ENCODE data around the gene PPP2R5E. TPM values are rescaled to one million over a fixed set of nuclear protein-coding genes. Genes with fewer than 3 reads are reported as not detected.

PPP2R5E gene
- total and polyA plus RNA-seq, 4 donors, result 6.0 to 13.1 (median 8.4) TPM

GRCh38 chr14:63444588-63444987, 98.6 kb downstream of the PPP2R5E start:
- Histone ChIP-seq H3K27ac (ENCODE audit: low read depth in 1 of 2, low read length in 2 of 2) (no peak overlapping the region), H3K4me1 (ENCODE audit: control insufficient read depth in 4 of 4, insufficient read depth in 4 of 4, low read length in 3 of 4) (peaks cover 0 to 5% (median 0%) of the 10 kb centered on the region in 4 donors), H3K9ac (ENCODE audit: low read depth in 1 of 2, low read length in 2 of 2) (no peak overlapping the region), H3K9me3 (ENCODE audit: control insufficient read depth in 4 of 4, low read length in 3 of 4) (no peaks in the 10 kb centered on the region), H3K4me3 (ENCODE audit: low read depth in 1 of 3, low read length in 3 of 3) (no peak overlapping the region), H3K27me3 (ENCODE audit: control insufficient read depth in 4 of 4, insufficient read depth in 4 of 4, low read length in 3 of 4) (no peaks in the 10 kb centered on the region), H3K36me3 (ENCODE audit: control insufficient read depth in 4 of 4, insufficient read depth in 3 of 4, low read depth in 1 of 4, low read length in 3 of 4) (no peaks in the 10 kb centered on the region)
- no peak for DNase-seq (ENCODE audit: low spot score)
- TF ChIP-seq HNF4A (conservative IDR thresholded peaks at IDR 0.05) (no peak), FOXA2 (IDR thresholded peaks at IDR 0.05) (no peak), TAF1 (conservative IDR thresholded peaks at IDR 0.05) (no peak), GABPA (IDR thresholded peaks at IDR 0.05 in 1 of 2, conservative IDR thresholded peaks at IDR 0.05 in 1 of 2) (no peak), NR2F2 (IDR thresholded peaks at IDR 0.05) (no peak), CTCF (IDR thresholded peaks at IDR 0.05; ENCODE audit: low read depth, low read length, missing input control) (no peak), REST (IDR thresholded peaks at IDR 0.05) (no peak), SP1 (IDR thresholded peaks at IDR 0.05) (no peak), ATF3 (IDR thresholded peaks at IDR 0.05) (no peak), JUND (IDR thresholded peaks at IDR 0.05) (no peak), HNF4G (IDR thresholded peaks at IDR 0.05) (no peak), RXRA (IDR thresholded peaks at IDR 0.05) (no peak), FOXA1 (IDR thresholded peaks at IDR 0.05) (no peak), EGR1 (IDR thresholded peaks at IDR 0.05; ENCODE audit: low read depth in 2 of 2) (no peak), RAD21 (IDR thresholded peaks at IDR 0.05) (no peak), MAX (IDR thresholded peaks at IDR 0.05) (no peak), YY1 (IDR thresholded peaks at IDR 0.05) (no peak), ZBTB33 (IDR thresholded peaks at IDR 0.05) (no peak)
- WGBS, result 43% methylated on average over 1 of the region's 1 CpG

All from liver (tissue), 9 donors.